ENCODE data around the gene TIMM10.
"Not testable (repeated sequence)": the region's sequence is repeated elsewhere in the genome, so short reads cannot be mapped to it uniquely, and the experiment has no call there.

Gene TIMM10

GRCh38 chr11:57542582-57542981, 12.0 kb upstream of the TIMM10 start:
- DNase-seq (ENCODE audit: low read depth in 2 of 2), result no peak

DNA sequence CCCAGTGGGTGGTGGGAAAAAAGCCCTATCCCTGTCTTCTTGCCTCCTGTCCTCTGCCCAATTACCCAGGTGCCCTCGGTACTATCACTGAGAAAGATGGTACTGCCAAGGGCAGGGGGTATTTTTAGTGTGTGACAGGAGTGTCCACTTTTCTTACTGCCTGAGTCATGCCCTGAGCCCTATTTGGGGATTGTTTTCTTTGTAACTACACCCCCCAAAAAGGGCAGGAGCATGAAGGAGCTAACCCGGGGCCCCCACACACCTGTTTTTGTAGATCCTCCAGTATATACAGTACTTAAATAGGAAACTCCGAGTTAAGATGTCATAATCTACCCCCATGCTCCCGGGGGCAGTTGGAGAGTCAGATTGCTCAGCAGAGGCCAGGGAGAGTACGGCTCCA, 10.6 kb upstream of the TIMM10 start:
- DNase-seq (ENCODE audit: low read depth in 2 of 2), result no peak

GRCh38 chr11:57539342-57539741, 8.8 kb upstream of the TIMM10 start:
- no peak for DNase-seq (ENCODE audit: low read depth in 2 of 2)

GRCh38 chr11:57536947-57537619, 6.5 kb upstream of the TIMM10 start, which contains the start of gene SMTNL1:
TSS of gene SMTNL1 (plus strand) at chr11:57537595. CDS start at chr11:57542643, 5,048 bp downstream.
- no peak for DNase-seq (ENCODE audit: low read depth in 2 of 2)

DNA sequence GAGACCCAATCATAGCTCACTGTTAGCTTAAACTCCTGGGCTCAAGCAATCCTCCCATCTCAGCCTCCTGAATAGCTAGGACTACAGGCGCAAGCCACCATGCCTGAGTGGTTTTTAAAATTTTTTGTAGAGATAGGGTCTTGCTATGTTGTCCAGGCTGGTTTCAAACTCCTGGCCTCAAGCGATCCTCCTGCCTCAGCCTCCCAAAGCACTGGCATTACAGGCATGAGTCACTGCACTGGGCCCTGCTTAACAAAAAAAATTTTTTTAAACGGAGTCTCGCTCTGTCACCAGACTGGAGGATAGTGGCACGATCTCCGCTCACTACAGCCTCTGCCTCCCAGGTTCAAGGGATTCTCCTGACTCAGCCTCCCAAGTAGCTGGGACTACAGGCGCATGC, 3.9 kb upstream of the TIMM10 start:
- not testable (repeated sequence) for DNase-seq (ENCODE audit: low read depth in 2 of 2)

DNA sequence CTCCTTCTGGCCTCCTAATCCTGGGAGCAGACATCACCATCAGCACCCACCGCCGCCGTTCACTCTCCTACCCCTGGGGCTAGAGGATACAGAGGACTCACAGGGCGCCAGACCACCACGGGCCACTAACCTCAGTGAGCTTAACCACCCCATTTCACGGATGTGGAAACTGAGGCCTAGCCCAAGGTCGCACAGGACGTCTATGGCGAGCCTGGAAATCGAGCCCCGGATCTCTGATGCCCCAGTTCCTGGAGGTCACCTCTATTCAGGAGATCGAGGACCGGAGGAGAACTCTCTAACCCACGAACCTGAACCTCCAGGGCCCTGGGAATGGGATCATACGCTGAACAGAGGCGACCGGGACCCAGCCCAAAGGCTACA, 349 bp downstream of the TIMM10 start:
- DNase-seq (ENCODE audit: low read depth in 2 of 2), result no peak

DNA sequence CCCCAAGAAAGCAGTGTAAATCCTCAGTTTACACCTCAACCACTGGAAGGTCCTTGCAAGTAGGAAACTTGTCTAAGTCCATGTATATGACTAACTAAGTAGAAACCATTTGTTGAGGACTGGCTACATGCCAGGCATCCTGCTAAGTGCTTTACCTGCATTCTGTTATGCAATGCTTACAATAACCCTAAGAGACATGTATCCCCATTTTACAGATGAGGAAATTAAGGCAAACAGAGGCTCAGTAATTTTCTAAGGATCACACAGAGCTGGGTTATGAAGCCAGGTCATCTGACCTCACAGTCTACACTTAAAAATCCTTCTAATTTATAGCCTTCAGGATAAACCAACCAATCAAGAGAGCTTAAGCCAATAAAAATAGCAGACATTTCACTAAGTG, 1.5 kb downstream of the TIMM10 start:
- DNase-seq (ENCODE audit: low read depth in 2 of 2), result no peak

GRCh38 chr11:57527056-57527631, 3.4 kb downstream of the TIMM10 start:
- peak; percentile 36 to 49 for DNase-seq (ENCODE audit: low read depth in 2 of 2)

GRCh38 chr11:57523419-57523818, 7.1 kb downstream of the TIMM10 start:
- DNase-seq (ENCODE audit: low read depth in 2 of 2), result no peak

DNA sequence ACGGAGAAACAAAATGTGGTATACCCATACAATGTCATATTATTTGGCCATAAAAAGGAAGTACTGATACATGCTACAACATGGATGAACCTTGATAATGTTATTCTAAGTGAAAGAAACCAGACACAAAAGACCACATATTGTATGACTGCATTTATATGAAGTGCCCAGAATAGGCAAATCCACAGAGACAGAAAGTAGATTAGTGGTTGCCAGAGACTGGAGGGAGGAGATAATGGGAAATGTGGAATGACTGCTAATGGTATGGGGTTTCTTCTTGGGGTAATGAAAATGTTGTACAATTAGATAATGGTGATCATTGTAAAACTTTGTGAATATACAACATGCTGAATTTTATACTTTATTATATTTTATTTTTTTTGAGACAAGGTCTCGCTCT, 9.4 kb downstream of the TIMM10 start:
- no peak for DNase-seq (ENCODE audit: low read depth in 2 of 2)

DNA sequence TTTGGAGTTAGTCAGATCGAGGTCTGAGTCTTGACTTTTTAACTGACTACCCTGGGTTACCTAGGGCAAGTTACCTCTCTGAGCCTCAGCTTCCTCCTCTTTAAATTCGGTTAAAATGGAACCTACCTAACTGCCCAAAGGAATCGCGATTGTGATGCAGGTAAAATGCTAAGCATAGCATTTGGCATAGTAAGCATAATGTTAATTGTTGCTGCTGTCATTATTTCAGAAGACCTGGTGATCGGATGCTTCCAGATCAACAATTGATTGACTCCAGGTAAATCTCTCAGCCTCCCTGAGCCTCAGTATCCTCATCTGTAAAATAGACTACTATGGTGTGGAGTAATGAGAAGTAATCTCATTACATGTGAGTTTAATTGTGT, 14.5 kb downstream of the TIMM10 start:
- DNase-seq (ENCODE audit: low read depth in 2 of 2), result no peak

- DNase-seq (ENCODE audit: low read depth in 2 of 2), result no peak
Observed at GRCh38 chr11:57515332-57516060, 15.1 kb downstream of the TIMM10 start, which contains the start of gene SLC43A1. TSS of gene SLC43A1 (minus strand) at chr11:57515702. CDS start at chr11:57514111, 1,591 bp downstream.

DNA sequence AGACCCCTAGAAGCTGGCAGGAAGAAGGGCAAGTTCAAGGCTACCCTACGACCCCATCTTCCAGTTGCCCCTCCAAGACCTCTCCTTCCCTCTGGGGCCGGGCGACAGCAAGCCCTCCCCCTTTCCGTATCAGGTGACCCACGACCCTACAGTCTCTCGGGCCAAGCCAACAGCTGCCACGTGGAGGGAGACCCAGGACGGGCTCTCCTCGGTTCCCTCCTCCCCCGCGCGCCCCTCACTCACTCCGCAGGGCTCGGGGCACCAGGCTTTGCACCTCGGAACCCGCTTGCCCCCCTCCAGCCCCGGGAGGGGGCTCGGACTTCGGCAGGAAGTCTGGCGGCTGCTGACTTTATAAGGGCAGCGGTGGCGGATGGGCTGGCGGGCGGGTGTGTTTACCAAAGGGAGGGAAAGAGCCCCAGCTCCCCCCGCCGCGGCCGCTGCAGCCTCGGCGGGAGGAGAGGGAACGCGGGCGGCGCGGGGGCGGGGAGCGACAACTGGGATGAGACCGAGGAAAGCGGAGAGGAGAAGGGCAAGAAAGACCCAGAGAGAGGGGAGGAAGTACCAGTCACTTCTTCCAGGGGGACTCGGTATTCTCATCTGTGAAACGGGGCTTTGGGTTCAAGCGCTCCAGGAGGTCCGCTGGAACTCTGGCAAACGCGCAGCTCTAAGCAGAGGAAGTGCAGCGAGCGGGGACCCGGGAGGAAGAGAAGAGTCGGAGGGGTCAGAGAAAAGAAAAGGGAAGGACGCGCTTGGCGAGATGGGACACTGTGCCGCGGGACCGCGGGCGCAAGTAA, 15.8 kb downstream of the TIMM10 start:
- DNase-seq (ENCODE audit: low read depth in 2 of 2), result no peak

- no peak for DNase-seq (ENCODE audit: low read depth in 2 of 2)
Observed at GRCh38 chr11:57513911-57514537, 16.5 kb downstream of the TIMM10 start.

GRCh38 chr11:57513452-57513795, 17.1 kb downstream of the TIMM10 start:
- no peak for DNase-seq (ENCODE audit: low read depth in 2 of 2)

DNA sequence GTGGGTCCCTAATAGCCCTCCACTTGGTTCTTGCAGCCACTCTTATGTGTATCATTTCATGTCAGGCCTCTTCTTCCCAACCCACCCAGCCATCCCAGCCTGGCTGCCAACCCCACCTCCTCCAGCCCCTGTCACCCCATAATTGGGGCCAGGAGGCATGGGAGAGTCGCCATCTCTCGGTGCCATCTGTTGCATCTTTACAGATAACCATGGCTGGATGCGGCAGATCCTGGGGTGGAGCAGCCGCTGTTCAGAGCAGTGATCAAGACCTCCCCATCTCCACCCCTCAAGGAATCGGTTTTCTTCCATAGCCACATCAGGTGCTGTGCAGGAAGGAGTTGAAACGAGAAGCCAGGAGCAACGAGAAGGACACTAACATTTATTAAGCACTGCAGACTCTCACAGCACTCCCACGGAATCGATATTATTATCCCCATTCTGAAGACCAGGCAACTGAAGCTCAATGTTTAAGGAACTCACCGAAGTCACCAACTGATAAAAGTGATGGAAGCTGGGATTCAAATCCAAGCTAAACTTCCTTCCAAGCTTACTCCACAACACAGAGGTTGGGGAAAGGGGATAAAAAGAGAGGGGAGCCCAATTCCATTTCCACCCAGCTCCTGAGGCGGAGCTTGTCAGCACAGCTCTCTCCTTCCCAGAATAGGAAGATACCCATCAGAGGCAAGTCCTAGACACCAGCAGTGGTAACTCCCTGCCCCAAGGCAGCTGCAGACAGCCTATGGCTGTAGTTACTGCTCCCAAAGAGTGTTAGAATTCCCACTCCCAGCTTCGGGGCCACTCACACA, 17.7 kb downstream of the TIMM10 start:
- no peak for DNase-seq (ENCODE audit: low read depth in 2 of 2)

DNA sequence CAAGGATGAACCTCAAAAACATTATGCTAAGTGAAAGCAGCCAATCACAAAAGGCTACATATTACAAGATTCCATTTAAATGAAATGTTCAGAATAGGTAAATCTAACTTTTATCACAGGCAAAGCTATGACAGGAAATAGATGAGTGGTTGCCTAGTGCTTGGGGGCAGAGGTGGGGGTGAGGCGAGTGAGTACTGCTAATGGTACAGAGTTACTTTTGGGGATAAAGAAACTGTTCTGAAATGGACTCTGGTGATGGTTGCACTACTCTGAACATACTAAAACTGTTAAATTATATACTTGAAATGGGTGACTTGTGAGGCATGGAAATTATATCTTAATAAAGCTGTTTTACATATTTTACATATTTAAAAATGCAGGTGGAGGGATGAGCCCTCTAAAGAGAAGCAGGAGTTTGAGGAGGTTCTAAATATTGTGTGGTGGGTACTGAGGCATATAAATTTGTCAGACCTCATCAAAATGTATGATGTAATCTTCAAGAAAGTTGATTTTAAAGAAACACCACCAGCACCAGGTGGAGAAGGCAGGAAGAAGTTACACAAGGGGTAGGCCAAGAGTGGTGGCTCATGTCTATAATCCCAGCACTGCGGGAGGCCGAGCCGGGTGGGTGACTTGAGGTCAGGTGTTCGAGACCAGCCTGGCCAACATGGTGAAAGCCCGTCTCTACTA, 18.7 kb downstream of the TIMM10 start:
- DNase-seq (ENCODE audit: low read depth in 2 of 2), result no peak

DNA sequence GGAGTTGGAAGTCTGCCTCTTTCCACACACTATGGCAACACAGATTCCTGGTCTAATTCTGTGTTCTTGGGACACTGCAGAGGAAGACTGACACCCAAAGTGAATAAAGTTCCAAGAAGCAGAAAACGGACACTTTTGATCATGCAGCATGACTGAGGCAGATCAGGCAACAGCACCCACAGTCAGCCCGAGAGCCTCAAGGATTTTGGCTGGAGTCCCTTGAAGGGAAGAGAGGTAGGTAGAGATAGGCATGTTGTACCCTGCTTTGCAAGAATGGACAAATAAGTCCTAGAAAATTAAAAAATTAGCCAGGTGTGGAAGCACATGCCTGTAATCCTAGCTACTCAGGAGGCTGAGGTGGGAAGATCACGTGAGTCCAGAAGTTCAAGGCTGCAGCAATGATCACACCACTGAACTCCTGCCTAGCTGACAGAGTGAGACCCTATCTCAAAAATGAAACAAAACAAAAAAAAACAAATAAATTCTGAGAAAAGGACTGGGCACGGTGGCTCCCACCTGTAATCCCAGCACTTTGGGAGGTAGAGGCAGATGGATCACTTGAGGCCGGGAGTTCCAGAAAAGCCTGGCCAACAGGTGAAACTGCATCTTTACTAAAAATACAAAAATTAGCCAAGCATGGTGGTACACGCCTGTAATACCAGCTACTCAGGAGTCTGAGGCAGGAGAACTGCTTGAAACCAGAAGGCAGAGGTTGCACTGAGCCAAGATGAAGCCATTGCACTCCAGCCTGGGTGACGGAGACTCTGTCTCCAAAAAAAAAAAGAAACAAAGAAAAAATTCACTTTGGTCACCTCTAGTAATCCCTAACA, 22.0 kb downstream of the TIMM10 start:
- no peak for DNase-seq (ENCODE audit: low read depth in 2 of 2)

- DNase-seq (ENCODE audit: low read depth in 2 of 2), result no peak
Observed at GRCh38 chr11:57506522-57506921, 24.0 kb downstream of the TIMM10 start.
